PC-3 (cell line): ENCODE results near the gene LLGL2. TPM values are rescaled to one million over a fixed set of nuclear protein-coding genes. Genes with fewer than 3 reads are reported as not detected.

Source experiments
- ATAC-seq: fragments of 200-7000 bp; cut with Tn5 transposase; 2 replicates; pipeline ENCODE4 v1.9.1; 2020; ENCODE audit warnings: mild to moderate bottlenecking, moderate library complexity
- BruUV-seq: library from RNA; stranded (reverse); fragments of 400-500 nt; replicated peaks from 2 replicates; lab custom pipeline; 2021; lab: Mats Ljungman, UMichigan
- CTCF ChIA-PET: fragments of 300-600 bp; sonication (Branson Sonifier 250); formaldehyde crosslinking; loops from one replicate; lab custom pipeline; 2022; ENCODE audit warnings: antibody characterized with exemption; lab: Charles Lee
- POLR2A ChIA-PET: fragments of 300-600 bp; sonication (Branson Sonifier 250); formaldehyde crosslinking; loops from one replicate; lab custom pipeline; 2022; ENCODE audit warnings: antibody characterized with exemption; ENCODE audit not compliant: unreplicated experiment; lab: Charles Lee
- DNase-seq: peaks from one replicate; pipeline ENCODE4 v3.0.0-alpha.2; 2015
- H2AFZ ChIP-seq: fragments of 300-600 bp; sonication (generic); 2 replicates; pipeline ENCODE4 v1.6.0; 2016; ENCODE audit warnings: antibody characterized with exemption, low read length
- H3F3A ChIP-seq: fragments of 300-600 bp; sonication (generic); one replicate; pipeline ENCODE4 v1.6.0; 2017; ENCODE audit warnings: antibody characterized with exemption, low read length, control low read depth, mild to moderate bottlenecking; ENCODE audit not compliant: unreplicated experiment
- H3K27ac ChIP-seq: fragments of 300-600 bp; sonication (generic); 2 replicates; pipeline ENCODE4 v1.5.1; 2016; ENCODE audit warnings: mild to moderate bottlenecking, low read length
- H3K27me3 ChIP-seq: fragments of 300-600 bp; sonication (generic); 2 replicates; pipeline ENCODE4 v1.6.1; 2016; ENCODE audit warnings: low read length, mixed read lengths
- H3K36me3 ChIP-seq: fragments of 300-600 bp; sonication (generic); 2 replicates; pipeline ENCODE4 v1.6.1; 2016; ENCODE audit warnings: low read depth, mixed run types, low read length, mixed read lengths
- H3K4me1 ChIP-seq: fragments of 300-600 bp; sonication (generic); 2 replicates; pipeline ENCODE4 v1.5.1; 2016; ENCODE audit warnings: low read length; ENCODE audit not compliant: insufficient read depth
- H3K4me2 ChIP-seq: fragments of 300-600 bp; sonication (generic); 2 replicates; pipeline ENCODE4 v1.6.0; 2016; ENCODE audit warnings: low read length
- H3K4me3 ChIP-seq: fragments of 300-600 bp; sonication (generic); 2 replicates; pipeline ENCODE4 v1.5.1; 2016; ENCODE audit warnings: mild to moderate bottlenecking, low read length, mixed read lengths
- H3K79me2 ChIP-seq: fragments of 300-600 bp; sonication (generic); 2 replicates; pipeline ENCODE4 v1.6.1; 2017; ENCODE audit warnings: low read length, mixed read lengths
- H3K9ac ChIP-seq: fragments of 300-600 bp; sonication (generic); 2 replicates; pipeline ENCODE4 v1.6.0; 2016; ENCODE audit warnings: mild to moderate bottlenecking, low read length
- H3K9me2 ChIP-seq: fragments of 300-600 bp; sonication (generic); replicated peaks from 2 replicates; pipeline ENCODE4 v1.6.1; 2016; ENCODE audit warnings: mixed run types, low read length, mixed read lengths
- H3K9me3 ChIP-seq: fragments of 300-600 bp; sonication (generic); 2 replicates; pipeline ENCODE4 v1.6.1; 2016; ENCODE audit warnings: low read length, mixed read lengths
- H4K20me1 ChIP-seq: fragments of 300-600 bp; sonication (generic); 2 replicates; pipeline ENCODE4 v1.6.1; 2016; ENCODE audit warnings: low read length, mixed read lengths
- EZH2 ChIP-seq: fragments of 300-600 bp; sonication (generic); IDR thresholded peaks from one replicate; pipeline ENCODE4 v1.6.1; 2017; ENCODE audit warnings: antibody characterized with exemption, mild to moderate bottlenecking, low read length; ENCODE audit not compliant: unreplicated experiment
- EZH2phosphoT487 ChIP-seq: fragments of 300-600 bp; sonication (generic); IDR thresholded peaks from 2 replicates; pipeline ENCODE4 v1.6.1; 2018; ENCODE audit warnings: mild to moderate bottlenecking, antibody characterized with exemption, low read length, borderline replicate concordance
- intact Hi-C: fragments of 100-400 bp; cut with micrococcal nuclease; formaldehyde crosslinking; loops from 2 replicates; pipeline ENCODE4 v1.9.0; 2023
- total RNA-seq: library from RNA; depleted of rRNA; stranded (reverse); fragments of >200 nt; gene quantifications from 2 replicates; pipeline ENCODE4 v1.2.3, GENCODE V29; 2014
- TF ChIP-seq, protein P1 (sequence below): fragments of 300-600 bp; sonication (generic); conservative IDR thresholded peaks from 2 replicates; pipeline ENCODE4 v1.5.1; 2017; ENCODE audit warnings: antibody characterized with exemption, low read depth, mild to moderate bottlenecking, low read length

The LLGL2 gene
- total RNA-seq, 1 experiment from 2014 or later: 92.9 TPM

DNA sequence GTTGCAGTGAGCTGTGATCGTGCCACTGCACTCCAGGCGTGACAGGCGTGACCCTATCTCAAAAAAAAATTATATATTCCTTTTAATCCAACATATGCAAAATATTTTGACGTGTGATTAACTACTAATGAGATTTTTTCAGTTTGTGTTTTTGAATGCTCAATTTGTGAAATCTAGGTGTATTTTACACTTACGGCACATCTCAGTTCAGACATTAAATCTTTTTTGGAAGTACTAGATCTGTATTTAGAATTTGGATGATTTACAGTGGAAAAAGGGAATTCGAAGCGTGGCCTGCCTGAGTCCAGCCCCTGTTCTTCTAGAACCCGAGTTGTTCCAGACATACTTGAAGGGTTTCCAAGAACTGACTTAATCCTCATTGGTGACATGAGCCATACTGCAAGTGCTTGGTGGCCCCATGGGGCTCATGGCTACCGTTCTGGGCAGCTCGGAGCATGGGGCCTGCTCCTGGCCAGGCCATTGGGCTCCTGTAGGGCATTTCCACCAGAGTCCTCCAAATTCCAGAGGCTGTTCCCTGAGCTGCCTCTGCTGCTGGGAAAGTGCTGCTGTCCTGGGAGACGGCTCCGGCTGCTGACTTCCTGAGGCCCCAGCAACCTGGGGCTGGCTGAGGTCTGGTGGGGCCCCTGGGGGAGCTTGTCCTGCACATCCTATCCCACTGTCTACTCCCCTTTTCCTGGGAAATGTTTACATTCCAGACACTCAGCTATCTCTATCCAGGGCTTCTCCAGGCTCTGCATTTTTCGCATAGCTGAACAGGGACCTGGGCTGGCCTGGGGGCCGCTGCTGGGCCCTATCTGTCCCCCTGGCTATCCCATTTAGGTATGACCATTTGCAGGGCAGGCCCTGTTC lies 27.2 kb downstream of the LLGL2 start:
- intact Hi-C loops: no loop called here

DNA sequence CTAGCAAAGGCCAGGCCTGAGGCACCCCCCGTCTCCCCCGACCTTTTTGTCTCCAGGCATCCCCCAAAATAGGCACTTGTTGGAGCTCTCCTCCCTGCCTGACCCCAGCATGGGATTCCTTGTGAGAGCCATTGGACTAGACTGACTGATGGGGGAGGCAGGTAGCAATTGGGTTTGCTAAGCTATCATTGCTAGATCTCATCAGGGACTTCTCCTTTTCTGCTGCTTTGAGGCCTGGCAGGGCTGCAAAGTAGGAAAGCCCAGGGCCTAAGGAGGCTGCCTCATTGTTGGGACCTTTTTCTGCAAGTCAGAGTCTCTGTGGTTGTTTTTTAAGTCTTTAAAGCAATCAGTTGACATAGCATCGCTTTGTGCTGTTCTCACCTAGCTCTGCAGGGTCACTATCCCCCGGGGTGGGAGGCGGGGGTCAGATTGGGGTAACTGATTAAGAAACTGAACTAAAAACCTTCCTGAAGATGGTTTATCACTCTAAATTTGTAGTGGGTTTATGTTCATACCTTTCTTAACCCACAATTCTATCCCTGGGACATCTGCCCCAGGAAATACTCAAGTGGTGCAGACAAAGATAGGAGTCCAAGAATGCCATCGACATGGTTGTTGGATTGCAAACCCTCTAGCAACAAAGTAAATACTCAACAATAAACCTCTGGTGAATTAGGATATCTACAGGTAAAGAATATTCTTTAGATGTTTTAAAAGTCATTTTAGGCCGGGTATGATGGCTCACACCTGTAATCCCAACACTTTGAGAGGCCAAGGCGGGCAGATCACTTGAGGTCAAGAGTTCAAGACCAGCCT lies 28.0 kb downstream of the LLGL2 start:
- CTCF ChIA-PET: no interaction called here
- intact Hi-C loops: no loop called here
- no TSS peak for BruUV-seq

More for the DNA sequence above, 27.2 kb downstream of the LLGL2 start:
- H2AFZ ChIP-seq: no peak overlapping the region
- DNase-seq: no peak
- ChIA-PET CTCF (no interaction called here), POLR2A (interaction anchor here (0.6 kb wide), 1 partner anchor 92 kb away, joined by 3 read pairs; no protein-coding TSS in a partner anchor)
- H3K4me3 ChIP-seq: no peak overlapping the region
- no peaks in the 10 kb centered on the region for H3K27me3 ChIP-seq
- H3K4me2 ChIP-seq: no peak overlapping the region
- no peak overlapping the region for H3K9ac ChIP-seq
- ATAC-seq: no peak
- peaks cover 46% of the 10 kb centered on the region for H3K4me1 ChIP-seq
- H3F3A ChIP-seq: no peaks in the 10 kb centered on the region
- no peaks in the 10 kb centered on the region for H3K9me3 ChIP-seq
- H3K36me3 ChIP-seq: no peaks in the 10 kb centered on the region
- H3K79me2 ChIP-seq: peaks cover 4% of the 10 kb centered on the region
- H4K20me1 ChIP-seq: no peaks in the 10 kb centered on the region
- no TSS peak for BruUV-seq
- H3K9me2 ChIP-seq: no peaks in the 10 kb centered on the region
- TF ChIP-seq, protein P1, sequence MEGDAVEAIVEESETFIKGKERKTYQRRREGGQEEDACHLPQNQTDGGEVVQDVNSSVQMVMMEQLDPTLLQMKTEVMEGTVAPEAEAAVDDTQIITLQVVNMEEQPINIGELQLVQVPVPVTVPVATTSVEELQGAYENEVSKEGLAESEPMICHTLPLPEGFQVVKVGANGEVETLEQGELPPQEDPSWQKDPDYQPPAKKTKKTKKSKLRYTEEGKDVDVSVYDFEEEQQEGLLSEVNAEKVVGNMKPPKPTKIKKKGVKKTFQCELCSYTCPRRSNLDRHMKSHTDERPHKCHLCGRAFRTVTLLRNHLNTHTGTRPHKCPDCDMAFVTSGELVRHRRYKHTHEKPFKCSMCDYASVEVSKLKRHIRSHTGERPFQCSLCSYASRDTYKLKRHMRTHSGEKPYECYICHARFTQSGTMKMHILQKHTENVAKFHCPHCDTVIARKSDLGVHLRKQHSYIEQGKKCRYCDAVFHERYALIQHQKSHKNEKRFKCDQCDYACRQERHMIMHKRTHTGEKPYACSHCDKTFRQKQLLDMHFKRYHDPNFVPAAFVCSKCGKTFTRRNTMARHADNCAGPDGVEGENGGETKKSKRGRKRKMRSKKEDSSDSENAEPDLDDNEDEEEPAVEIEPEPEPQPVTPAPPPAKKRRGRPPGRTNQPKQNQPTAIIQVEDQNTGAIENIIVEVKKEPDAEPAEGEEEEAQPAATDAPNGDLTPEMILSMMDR: no peak
- TF ChIP-seq EZH2phosphoT487: no peak
- TF ChIP-seq EZH2: no peak
- no peak overlapping the region for H3K27ac ChIP-seq

More for the DNA sequence above, 28.0 kb downstream of the LLGL2 start:
- DNase-seq (no peak), ATAC-seq (no peak)
- Histone ChIP-seq H3K4me2 (no peak overlapping the region), H3K79me2 (peaks cover 4% of the 10 kb centered on the region), H2AFZ (no peak overlapping the region), H3K9me2 (no peaks in the 10 kb centered on the region), H3K27ac (no peak overlapping the region), H3F3A (no peaks in the 10 kb centered on the region), H3K4me3 (no peak overlapping the region), H3K27me3 (no peaks in the 10 kb centered on the region), H3K9me3 (no peaks in the 10 kb centered on the region), H3K4me1 (peaks cover 50% of the 10 kb centered on the region), H4K20me1 (no peaks in the 10 kb centered on the region), H3K9ac (no peak overlapping the region), H3K36me3 (no peaks in the 10 kb centered on the region; the same call in 1 of the 2 replicates)
- TF ChIP-seq, protein P1: no peak
- no peak for TF ChIP-seq EZH2phosphoT487
- no peak for TF ChIP-seq EZH2
- POLR2A ChIA-PET: no interaction called here
